MCF 10A (cell line): ENCODE data around the gene SSBP2. TPM values are rescaled to one million over a fixed set of nuclear protein-coding genes. Genes with fewer than 3 reads are reported as not detected.
A peak's percentile ranks its signal among the peaks of the same experiment; 100 is the strongest.

Experiments
- BruUV-seq: library from RNA; stranded (reverse); fragments of 400-500 nt; replicated peaks from 2 replicates; lab custom pipeline; 2021; lab: Mats Ljungman, UMichigan
- CTCF ChIA-PET: fragments of 300-600 bp; sonication (Branson Sonifier 250); formaldehyde crosslinking; extraction: SDS; loops from one replicate; lab custom pipeline; 2021; ENCODE audit warnings: antibody characterized with exemption, inconsistent platforms; lab: Yijun Ruan, JAX
- POLR2A ChIA-PET: fragments of 300-600, 350-650 bp; sonication (Branson Sonifier 250); formaldehyde crosslinking; extraction: SDS; loops from one replicate; lab custom pipeline; 2020; ENCODE audit warnings: antibody characterized with exemption, inconsistent platforms; lab: Yijun Ruan, JAX
- DNase-seq: peaks from one replicate; pipeline ENCODE4 v3.0.0-alpha.2; 2018; ENCODE audit not compliant: unreplicated experiment
- H3K27ac Mint-ChIP-seq: one replicate; pipeline ENCODE4 v1.8.0; 2022; ENCODE audit warnings: mild to moderate bottlenecking, low read depth, mixed read lengths; ENCODE audit not compliant: unreplicated experiment
- H3K27me3 Mint-ChIP-seq: one replicate; pipeline ENCODE4 v1.8.0; 2022; ENCODE audit warnings: mixed read lengths; ENCODE audit not compliant: insufficient read depth, unreplicated experiment
- H3K36me3 Mint-ChIP-seq: one replicate; pipeline ENCODE4 v1.8.0; 2022; ENCODE audit warnings: mild to moderate bottlenecking, moderate library complexity, mixed read lengths; ENCODE audit not compliant: insufficient read depth, unreplicated experiment
- H3K4me1 Mint-ChIP-seq: one replicate; pipeline ENCODE4 v1.8.0; 2022; ENCODE audit warnings: mixed read lengths; ENCODE audit not compliant: insufficient read depth, unreplicated experiment
- H3K4me3 Mint-ChIP-seq: one replicate; pipeline ENCODE4 v1.8.0; 2022; ENCODE audit warnings: mild to moderate bottlenecking, moderate library complexity, mixed read lengths; ENCODE audit not compliant: unreplicated experiment
- H3K9me3 Mint-ChIP-seq: one replicate; pipeline ENCODE4 v1.8.0; 2022; ENCODE audit warnings: mixed read lengths; ENCODE audit not compliant: unreplicated experiment
- intact Hi-C: fragments of 100-400 bp; cut with micrococcal nuclease; formaldehyde crosslinking; loops from 2 replicates; pipeline ENCODE4 v1.14.1; 2022
- total RNA-seq: library from RNA; stranded (reverse); gene quantifications from 2 replicates; pipeline ENCODE4 v1.2.3, GENCODE V29; 2022
- TF ChIP-seq, protein P1 (sequence below): fragments of 200-600 bp; IDR thresholded peaks from one replicate; pipeline ENCODE4 v1.8.0; 2022; ENCODE audit warnings: antibody characterized with exemption, mild to moderate bottlenecking; ENCODE audit not compliant: unreplicated experiment

Gene SSBP2
- total RNA-seq, 1 experiment from 2014 or later, result 52.7 TPM

DNA sequence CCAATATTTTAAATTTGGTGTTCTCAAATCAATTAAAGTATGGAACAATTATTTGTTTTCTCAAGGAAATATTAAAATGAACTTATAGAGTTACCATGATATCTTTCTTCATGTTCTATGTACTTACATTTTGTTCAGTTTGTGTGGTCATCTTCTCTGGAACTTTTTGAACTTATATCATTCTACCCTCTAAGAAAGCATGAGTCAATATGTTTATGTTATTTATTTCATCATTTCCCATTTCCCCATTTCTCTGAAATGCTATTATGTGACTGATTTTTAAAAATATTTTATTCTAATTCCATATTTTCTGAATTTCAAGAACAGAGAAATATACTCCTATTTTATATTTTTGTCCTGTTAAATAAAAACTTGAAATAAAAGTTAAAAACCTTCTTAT lies 233.4 kb downstream of the SSBP2 start:
- ChIA-PET POLR2A (no interaction called here), CTCF (no interaction called here)
- Mint-ChIP-seq H3K4me3 (no peak overlapping the region), H3K27me3 (no peaks in the 10 kb centered on the region), H3K36me3 (peaks cover 8% of the 10 kb centered on the region), H3K9me3 (no peaks in the 10 kb centered on the region), H3K4me1 (no peaks in the 10 kb centered on the region), H3K27ac (no peak overlapping the region)
- DNase-seq, result peak; percentile 34
- intact Hi-C loops, result no loop called here
- TF ChIP-seq, protein P1, sequence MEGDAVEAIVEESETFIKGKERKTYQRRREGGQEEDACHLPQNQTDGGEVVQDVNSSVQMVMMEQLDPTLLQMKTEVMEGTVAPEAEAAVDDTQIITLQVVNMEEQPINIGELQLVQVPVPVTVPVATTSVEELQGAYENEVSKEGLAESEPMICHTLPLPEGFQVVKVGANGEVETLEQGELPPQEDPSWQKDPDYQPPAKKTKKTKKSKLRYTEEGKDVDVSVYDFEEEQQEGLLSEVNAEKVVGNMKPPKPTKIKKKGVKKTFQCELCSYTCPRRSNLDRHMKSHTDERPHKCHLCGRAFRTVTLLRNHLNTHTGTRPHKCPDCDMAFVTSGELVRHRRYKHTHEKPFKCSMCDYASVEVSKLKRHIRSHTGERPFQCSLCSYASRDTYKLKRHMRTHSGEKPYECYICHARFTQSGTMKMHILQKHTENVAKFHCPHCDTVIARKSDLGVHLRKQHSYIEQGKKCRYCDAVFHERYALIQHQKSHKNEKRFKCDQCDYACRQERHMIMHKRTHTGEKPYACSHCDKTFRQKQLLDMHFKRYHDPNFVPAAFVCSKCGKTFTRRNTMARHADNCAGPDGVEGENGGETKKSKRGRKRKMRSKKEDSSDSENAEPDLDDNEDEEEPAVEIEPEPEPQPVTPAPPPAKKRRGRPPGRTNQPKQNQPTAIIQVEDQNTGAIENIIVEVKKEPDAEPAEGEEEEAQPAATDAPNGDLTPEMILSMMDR, result no peak
- BruUV-seq, result no TSS peak

- Mint-ChIP-seq H3K36me3 (peaks cover 13% of the 10 kb centered on the region), H3K9me3 (no peaks in the 10 kb centered on the region), H3K27ac (no peak overlapping the region), H3K4me3 (no peak overlapping the region), H3K4me1 (no peaks in the 10 kb centered on the region), H3K27me3 (no peaks in the 10 kb centered on the region)
- ChIA-PET CTCF (interaction anchor here (1.1 to 1.4 kb wide), 2 partner anchors 9 to 743 kb away, joined by 3 read pairs; no protein-coding TSS in a partner anchor), POLR2A (interaction anchor here (0.6 kb wide), 1 partner anchor 256 kb away, joined by 4 read pairs; no protein-coding TSS in a partner anchor)
- no TSS peak for BruUV-seq
- intact Hi-C loops, result no loop called here
- TF ChIP-seq, protein P1, result no peak
- no peak for DNase-seq
Measured at GRCh38 chr5:81516091-81516490, 234.8 kb downstream of the SSBP2 start.

DNA sequence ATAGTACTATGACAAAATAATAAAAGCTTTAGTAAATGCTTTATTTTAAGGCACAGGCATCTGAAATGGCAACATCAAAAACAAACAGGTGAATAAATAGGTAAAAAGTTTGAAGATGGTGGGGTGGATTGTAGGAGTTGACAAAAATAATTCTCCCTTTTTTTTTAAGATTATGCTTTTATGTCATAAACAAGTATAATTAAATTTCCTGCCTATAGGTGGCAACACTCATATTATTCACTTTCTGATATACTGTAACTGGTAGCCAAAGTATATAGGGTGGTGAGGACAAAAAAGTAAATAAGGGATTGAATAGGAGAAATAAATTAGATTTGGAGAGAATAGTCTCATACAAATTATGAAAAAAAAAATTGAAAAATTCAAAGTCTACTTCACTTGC lies 236.9 kb downstream of the SSBP2 start:
- DNase-seq, result peak; percentile 20
- ChIA-PET POLR2A (interaction anchor here (1.4 kb wide), 1 partner anchor 235 kb away, joined by 4 read pairs; no protein-coding TSS in a partner anchor), CTCF (interaction anchor here (0.6 to 1.0 kb wide), 2 partner anchors 46 to 89 kb away, joined by 4 read pairs; no protein-coding TSS in a partner anchor)
- H3K27me3 Mint-ChIP-seq, result no peaks in the 10 kb centered on the region
- no peak overlapping the region for H3K27ac Mint-ChIP-seq
- BruUV-seq, result no TSS peak
- H3K4me1 Mint-ChIP-seq, result no peaks in the 10 kb centered on the region
- TF ChIP-seq, protein P1, result peak; percentile 35
- no peak overlapping the region for H3K4me3 Mint-ChIP-seq
- no peaks in the 10 kb centered on the region for H3K9me3 Mint-ChIP-seq
- intact Hi-C loops, result loop anchor here (1.0 to 2.0 kb wide), 2 partner anchors 235 to 652 kb away; no protein-coding TSS in a partner anchor
- H3K36me3 Mint-ChIP-seq, result peaks cover 12% of the 10 kb centered on the region

GRCh38 chr5:81513473-81513872 lies 237.4 kb downstream of the SSBP2 start:
- ChIA-PET POLR2A (interaction anchor here (0.6 to 1.4 kb wide), 2 partner anchors 235 to 729 kb away, joined by 3 to 4 read pairs; no protein-coding TSS in a partner anchor), CTCF (interaction anchor here (1.0 to 1.3 kb wide), 2 partner anchors 10 to 45 kb away, joined by 4 to 8 read pairs; no protein-coding TSS in a partner anchor)
- no peaks in the 10 kb centered on the region for H3K4me1 Mint-ChIP-seq
- no peak overlapping the region for H3K4me3 Mint-ChIP-seq
- H3K27ac Mint-ChIP-seq, result no peak overlapping the region
- DNase-seq, result no peak
- intact Hi-C loops, result no loop called here
- H3K36me3 Mint-ChIP-seq, result peaks cover 12% of the 10 kb centered on the region
- H3K27me3 Mint-ChIP-seq, result no peaks in the 10 kb centered on the region
- H3K9me3 Mint-ChIP-seq, result no peaks in the 10 kb centered on the region
- BruUV-seq, result no TSS peak
- TF ChIP-seq, protein P1, result no peak
